OCI-LY3 (cell line): Measurements from ENCODE around the gene GDPGP1.

Source experiments
- CTCF ChIP-seq: fragments of 200-600, 300-600 bp; sonication (generic); IDR thresholded peaks from 2 replicates; pipeline ENCODE4 v1.5.1; 2014; ENCODE audit warnings: antibody characterized with exemption, low read length, low read depth
- EZH2phosphoT487 ChIP-seq: fragments of 200-600 bp; shearing (Covaris generic); IDR thresholded peaks from 2 replicates; pipeline ENCODE4 v1.6.1; 2018; ENCODE audit warnings: antibody characterized with exemption, mixed run types, low read depth

DNA sequence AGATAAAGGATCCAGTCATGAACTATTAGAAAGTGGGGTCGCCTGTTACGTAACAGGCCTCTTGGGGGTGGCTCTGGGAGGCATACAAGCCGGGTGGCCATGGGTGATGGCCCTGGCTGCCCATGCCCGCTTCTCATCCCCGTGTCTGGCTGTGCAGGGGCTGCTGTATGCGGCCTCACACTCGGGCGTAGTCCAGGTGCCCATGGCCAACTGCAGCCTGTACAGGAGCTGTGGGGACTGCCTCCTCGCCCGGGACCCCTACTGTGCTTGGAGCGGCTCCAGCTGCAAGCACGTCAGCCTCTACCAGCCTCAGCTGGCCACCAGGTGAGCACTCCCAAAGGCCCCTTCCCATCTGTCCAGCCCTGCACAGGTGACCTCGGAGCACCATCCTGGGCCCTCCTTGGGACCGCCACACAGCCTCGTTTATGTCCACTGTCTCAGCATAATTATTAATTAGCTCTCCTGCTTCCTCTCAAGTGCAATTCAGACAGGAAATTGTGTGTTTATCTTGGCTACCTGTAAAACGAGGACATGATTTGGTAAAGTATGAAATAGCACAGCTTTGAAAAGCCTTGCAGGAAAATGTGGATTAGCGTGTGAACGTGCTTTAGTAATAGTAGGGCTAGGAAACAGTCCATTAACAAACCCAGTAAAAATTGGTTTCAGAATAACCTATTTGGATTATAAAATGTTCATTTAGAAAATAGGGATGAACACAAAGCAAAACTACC, 8.3 kb upstream of the GDPGP1 start:
- TF ChIP-seq CTCF (no peak), EZH2phosphoT487 (no peak)
